HG03108 (cell line): Measurements from ENCODE around the gene CDKN2C.
"Not testable (repeated sequence)": the region's sequence is repeated elsewhere in the genome, so short reads cannot be mapped to it uniquely, and the experiment has no call there.

ENCODE experiments used
- ATAC-seq: cut with Tn5 transposase; IDR thresholded peaks from one replicate; pipeline ENCODE4 v1.9.1; 2021; ENCODE audit warnings: moderate library complexity; ENCODE audit not compliant: unreplicated experiment

Gene CDKN2C

GRCh38 chr1:50969611-50970508 is at the start of gene CDKN2C:
CDKN2C (plus strand) TSS chr1:50970245; CDS start chr1:50970369, 124 bp downstream.
- peak; percentile 29 for ATAC-seq

GRCh38 chr1:50920409-50920808 is 49.6 kb upstream of the CDKN2C start:
- ATAC-seq = no peak

GRCh38 chr1:50921029-50921428 is 49.0 kb upstream of the CDKN2C start:
- no peak for ATAC-seq

GRCh38 chr1:50923564-50923963 is 46.5 kb upstream of the CDKN2C start:
- no peak for ATAC-seq

GRCh38 chr1:50929376-50929958 is 40.6 kb upstream of the CDKN2C start:
- ATAC-seq = no peak

- peak; percentile 86 for ATAC-seq
Measured at GRCh38 chr1:50930193-50930592, 39.9 kb upstream of the CDKN2C start.

- no peak for ATAC-seq
Measured at GRCh38 chr1:50930965-50931737, 38.9 kb upstream of the CDKN2C start.

GRCh38 chr1:50932043-50932442 is 38.0 kb upstream of the CDKN2C start:
- ATAC-seq = not testable (repeated sequence)

GRCh38 chr1:50933770-50934169 is 36.3 kb upstream of the CDKN2C start:
- not testable (repeated sequence) for ATAC-seq

GRCh38 chr1:50934838-50935237 is 35.2 kb upstream of the CDKN2C start:
- no peak for ATAC-seq

GRCh38 chr1:50935276-50935675 is 34.8 kb upstream of the CDKN2C start:
- ATAC-seq = not testable (repeated sequence)

GRCh38 chr1:50936321-50936720 is 33.7 kb upstream of the CDKN2C start:
- ATAC-seq = no peak

GRCh38 chr1:50940291-50940690 is 29.8 kb upstream of the CDKN2C start:
- ATAC-seq = no peak

- no peak for ATAC-seq
Measured at GRCh38 chr1:50942334-50942733, 27.7 kb upstream of the CDKN2C start.

- no peak for ATAC-seq
Measured at GRCh38 chr1:50949286-50949982, 20.6 kb upstream of the CDKN2C start.

- no peak for ATAC-seq
Measured at GRCh38 chr1:50950396-50950795, 19.6 kb upstream of the CDKN2C start.

GRCh38 chr1:50952566-50952965 is 17.5 kb upstream of the CDKN2C start:
- not testable (repeated sequence) for ATAC-seq

GRCh38 chr1:50955116-50955515 is 14.9 kb upstream of the CDKN2C start:
- no peak for ATAC-seq

GRCh38 chr1:50959303-50959912 is 10.6 kb upstream of the CDKN2C start:
- ATAC-seq = peak; percentile 28
